Urothelium cell line (cell line): ENCODE measurements around the gene ALK.

Experiments
- DNase-seq: peaks from one replicate; pipeline ENCODE4 v3.0.0; 2011; ENCODE audit warnings: low spot score, mixed read lengths
- FAIRE-seq: peaks from 2 replicates; lab custom pipeline; 2011; peaks lifted over from hg19 to GRCh38; lab: Jason Lieb, UNC

ALK gene

DNA sequence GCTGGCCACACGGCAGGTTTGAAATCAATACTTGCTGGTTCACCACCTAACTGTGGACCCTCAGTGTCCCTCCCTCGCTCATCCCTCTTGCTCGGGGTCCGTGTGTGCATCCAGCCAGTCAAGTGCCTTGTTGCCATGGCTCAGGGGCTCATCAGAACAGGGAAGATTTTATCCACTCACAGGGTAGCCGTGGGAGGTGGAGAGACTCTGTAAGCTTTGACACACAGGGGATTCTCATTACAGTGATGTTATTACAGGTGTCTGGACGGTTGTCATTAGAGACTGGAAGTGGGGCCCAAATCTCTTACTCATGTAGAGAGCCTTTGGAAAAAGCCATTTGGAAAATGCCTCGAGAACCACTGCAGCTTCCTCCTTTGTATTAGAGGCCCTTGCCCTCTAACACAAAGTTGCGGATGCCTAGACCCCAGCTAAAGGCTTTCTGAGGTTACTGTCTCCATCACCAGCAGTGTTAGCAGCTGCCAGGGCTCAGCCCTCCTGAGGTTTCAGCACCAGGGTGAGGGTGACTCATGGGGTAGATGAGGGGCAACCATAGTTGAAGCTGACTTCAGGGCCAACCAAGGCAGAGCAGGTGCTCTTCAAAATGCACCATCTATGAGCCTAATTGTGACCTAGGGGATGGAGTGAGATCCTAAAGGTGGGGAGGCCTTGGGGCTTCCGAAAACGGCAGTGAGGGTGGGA is 610.6 kb downstream of the ALK start:
- DNase-seq (no peak), FAIRE-seq (peak; percentile 35)

GRCh38 chr2:29309090-29310029 is 612.0 kb downstream of the ALK start:
- FAIRE-seq (peak; percentile 71), DNase-seq (peak; percentile 73)

DNA sequence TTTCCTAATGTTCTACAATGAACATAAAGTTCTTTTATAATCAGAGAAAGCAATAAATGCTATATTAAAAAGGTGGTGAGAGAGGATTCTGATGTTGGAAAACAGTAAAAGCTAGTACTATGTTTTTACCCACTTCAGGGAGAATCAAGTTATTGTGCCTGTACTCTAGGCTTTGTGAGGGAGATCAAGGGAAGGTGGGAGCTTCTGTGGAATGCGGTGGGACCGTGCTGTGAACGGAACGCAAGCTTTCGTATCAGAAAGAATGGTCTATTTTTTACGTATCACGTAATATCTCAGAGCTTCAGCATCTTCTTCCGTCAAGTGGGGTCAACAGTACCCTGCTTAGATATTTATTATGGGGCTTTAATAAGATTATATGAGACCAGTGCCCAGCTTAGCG is 613.0 kb downstream of the ALK start:
- DNase-seq = no peak
- FAIRE-seq = no peak

GRCh38 chr2:29307519-29307918 is 613.9 kb downstream of the ALK start:
- no peak for DNase-seq
- FAIRE-seq = no peak

DNA sequence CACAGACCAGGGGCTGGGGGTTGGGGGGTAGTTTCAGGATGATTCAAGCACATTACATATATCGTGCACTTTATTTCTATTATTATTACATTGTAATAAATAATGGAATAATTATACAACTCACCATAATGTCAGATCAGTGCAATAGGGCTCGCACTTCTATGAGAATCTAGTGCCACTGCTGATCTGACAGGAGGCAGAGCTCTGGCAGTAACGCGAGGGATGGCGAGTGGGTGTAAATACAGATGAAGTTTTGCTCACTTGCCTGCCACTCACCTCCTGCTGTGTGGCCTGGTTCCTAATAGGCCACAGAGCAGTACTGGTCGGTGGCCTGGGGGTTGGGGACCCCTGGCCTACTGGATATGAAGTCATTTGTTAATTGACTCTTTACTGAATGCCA is 615.6 kb downstream of the ALK start:
- DNase-seq = no peak
- FAIRE-seq = no peak

DNA sequence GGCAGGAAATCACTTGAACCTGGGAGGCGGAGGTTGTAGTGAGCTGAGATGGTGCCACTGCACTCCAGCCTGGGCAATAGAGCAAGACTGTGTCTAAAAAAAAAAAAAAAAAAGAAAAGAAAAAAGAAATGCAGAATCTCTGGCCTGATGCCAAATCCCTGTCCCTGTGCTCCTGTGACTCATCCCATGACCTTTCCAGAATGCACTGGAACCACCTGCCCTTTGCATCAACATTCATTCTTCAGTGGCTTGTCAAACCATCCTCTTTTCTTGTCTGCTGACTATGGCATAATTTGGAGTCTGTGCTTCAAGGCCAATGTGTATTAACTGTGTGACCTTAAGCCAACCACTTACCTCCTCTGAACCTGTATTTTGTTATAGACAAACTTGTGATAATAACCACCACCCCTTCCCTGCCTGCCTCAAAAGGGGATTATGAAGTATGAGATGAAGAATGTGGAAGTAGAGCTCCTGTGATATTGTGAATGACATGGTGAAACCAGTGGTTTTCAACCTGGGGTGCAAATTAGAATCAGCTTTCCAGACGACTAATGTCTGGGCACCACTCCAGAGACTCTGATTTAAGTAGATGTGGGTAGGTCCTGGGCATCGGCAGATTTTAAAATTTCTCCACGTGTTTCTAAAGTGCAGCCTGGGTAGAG is 616.9 kb downstream of the ALK start:
- FAIRE-seq (peak; percentile 76), DNase-seq (peak; percentile 84)

- no peak for DNase-seq
Measured at GRCh38 chr2:29296585-29296984, 624.8 kb downstream of the ALK start.

DNA sequence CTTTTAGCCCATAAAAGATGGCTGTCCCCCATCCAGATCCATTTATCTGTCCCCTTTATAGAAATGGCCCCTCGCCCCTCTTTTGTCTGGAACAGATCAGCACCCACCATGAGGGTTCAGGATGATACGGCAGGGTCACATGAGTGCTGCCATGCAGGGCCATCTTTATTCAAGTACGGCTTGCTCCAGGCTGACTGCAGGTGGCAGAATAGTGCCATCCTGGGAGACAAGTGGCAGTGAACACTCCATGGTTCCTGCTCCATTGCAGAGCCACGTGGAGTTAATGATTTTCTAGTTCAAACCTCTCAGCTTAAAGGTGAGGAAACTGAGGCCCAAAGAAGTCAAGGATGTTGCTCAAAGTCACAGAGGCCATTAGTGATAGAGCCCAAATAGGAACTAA is 625.5 kb downstream of the ALK start:
- no peak for FAIRE-seq
- DNase-seq = peak; percentile 42

More at GRCh38 chr2:29296585-29296984, 624.8 kb downstream of the ALK start:
- no peak for FAIRE-seq

- FAIRE-seq (no peak), DNase-seq (peak; percentile 74)
Measured at GRCh38 chr2:29293830-29294438, 627.5 kb downstream of the ALK start.

DNA sequence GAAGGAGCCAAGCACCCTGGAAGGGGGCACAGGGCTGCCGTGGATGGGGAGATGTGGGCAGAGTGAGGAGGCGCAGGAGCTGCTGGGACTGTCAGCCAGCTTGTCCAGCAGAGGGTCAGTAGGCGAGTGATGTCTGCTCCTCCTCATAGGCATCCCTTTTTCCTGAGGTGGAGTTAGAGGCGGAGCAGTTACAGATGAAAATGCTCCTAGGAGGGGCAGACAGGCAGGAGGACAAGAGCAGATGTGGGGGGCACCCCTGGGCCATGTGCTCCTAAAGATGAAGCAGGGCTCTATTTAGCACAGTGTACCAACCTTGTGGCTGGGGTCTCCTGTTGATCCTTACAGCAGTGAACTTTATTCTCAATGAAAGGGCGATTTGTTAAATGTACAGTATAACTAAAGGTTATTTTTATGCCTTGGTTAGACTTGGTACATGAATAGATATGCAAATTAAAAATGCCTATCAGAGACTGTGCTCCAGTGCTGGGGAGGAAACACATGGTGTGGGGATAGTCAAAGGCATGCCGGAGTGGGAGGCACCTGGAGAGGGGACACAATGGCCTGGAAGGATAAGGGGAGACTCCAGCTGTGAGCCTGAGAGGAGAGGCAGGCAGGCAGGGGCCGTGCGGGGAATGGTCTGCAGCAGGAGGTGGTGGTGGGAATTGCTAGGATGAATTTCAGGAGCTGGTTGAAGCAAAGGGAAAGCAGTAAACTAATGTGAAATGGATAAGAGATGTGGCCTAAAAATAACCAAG is 630.9 kb downstream of the ALK start:
- no peak for DNase-seq

GRCh38 chr2:29284671-29285070 is 636.7 kb downstream of the ALK start:
- FAIRE-seq = no peak
- DNase-seq = no peak

More for the DNA sequence above, 630.9 kb downstream of the ALK start:
- no peak for FAIRE-seq

- DNase-seq (peak; percentile 19), FAIRE-seq (peak; percentile 40)
Measured at GRCh38 chr2:29281916-29282247, 639.5 kb downstream of the ALK start.

DNA sequence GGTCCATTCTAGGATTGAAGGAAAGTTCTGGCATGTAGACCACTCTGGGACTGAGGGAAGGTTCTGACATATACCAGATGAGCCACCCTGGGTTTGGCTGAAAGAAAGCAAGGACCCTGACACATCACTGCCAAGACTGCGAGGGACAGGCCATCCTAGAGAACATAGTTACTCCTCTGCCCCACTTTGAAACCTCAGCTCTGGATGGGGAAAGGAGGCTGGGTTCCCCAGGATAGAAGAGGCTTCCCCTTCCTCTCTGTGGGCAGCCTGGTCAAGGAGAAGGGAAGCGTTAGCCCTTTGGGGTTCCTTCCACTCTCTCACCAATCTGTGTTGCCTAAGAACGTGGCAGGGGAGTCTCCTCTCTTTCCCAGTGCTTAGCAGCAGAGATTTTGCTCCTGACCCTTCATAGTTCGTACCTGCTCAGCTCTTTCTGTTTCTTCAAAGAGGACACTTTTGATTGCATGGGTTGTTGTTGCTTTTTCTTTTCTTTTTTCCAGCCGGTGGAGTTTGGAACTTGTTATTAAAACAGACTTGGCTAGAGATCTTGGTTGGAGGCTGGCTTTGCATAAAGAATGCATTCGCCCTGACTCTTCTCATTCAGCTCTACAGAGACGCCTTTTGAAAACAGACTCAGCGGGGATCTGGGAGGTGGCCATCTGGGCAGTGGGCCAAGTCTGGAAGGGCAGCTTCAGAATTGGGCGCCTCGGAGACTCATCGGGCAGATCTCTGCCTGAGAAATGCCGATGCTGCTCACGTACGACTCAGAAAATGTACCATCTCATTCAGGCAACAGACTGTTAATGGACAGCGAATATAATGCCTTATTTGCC is 640.1 kb downstream of the ALK start:
- FAIRE-seq (peak; percentile 56), DNase-seq (peak; percentile 91)

DNA sequence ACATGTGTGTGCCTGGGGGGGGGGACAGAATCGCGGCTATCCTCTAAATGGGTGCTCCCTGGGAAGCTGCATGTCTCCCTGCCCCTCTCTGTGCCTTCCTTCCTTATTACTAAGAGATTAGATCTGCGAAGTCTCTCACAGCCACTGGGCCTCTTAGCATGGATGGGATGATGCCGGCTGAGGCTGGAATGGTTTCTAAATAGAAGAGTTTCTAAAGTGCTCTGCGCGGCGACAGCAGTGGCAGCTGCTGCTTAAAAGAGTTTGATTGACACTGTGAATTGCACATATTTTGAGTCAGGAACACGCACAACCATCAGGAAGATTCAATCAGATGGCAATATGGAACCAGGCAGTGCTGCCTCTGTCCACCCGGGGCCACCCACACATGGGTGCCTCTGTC is 642.4 kb downstream of the ALK start:
- FAIRE-seq = no peak
- DNase-seq = no peak

GRCh38 chr2:29276151-29276550 is 645.2 kb downstream of the ALK start:
- FAIRE-seq (no peak), DNase-seq (no peak)

- no peak for FAIRE-seq
- DNase-seq = no peak
Measured at GRCh38 chr2:29275186-29275585, 646.2 kb downstream of the ALK start.

DNA sequence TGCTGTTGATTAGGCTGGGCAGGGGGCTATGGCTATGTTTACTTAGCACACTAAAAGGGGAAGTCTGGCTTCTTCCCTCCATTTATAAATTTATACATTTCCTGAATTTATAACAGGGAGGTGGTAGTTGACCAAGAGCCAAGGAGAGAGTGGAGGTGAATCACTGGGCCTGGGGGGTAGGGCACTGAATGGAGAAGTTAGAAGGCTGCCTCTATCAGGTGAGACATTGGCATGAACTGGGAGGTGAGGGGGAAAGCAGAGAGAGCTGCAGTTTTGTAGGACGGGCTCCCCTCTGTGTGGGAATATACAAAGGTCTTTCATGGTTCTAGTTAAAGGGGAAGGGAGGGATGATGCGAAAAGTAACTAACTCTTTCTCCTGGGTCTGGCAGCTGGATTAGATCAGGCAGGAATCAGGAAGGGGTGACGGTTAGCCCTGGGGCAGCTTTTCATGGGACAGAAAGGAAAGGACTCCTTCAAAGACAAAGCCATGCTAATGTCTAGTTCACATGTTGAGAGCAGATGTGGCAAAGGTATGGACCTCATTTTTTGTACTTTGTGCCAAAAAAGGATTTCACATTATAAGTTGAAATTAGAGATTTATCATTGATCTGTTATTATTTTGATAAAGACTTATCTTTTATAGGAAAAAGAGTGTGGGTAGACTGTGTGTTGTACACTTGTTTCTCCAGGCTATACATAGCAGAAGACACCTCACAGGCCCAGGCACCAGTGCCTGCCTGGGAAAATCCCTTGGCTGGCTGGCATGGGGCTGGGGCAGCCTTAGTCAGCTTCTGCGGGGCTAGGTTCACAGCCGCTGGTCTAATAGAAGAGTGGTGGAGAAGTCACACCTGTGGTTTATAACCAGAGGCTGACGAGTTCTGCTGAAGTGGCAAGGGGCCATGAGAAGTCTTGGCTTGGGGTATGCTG is 647.4 kb downstream of the ALK start:
- DNase-seq = no peak
- FAIRE-seq = no peak

- DNase-seq (no peak), FAIRE-seq (no peak)
Measured at GRCh38 chr2:29273004-29273684, 648.2 kb downstream of the ALK start.
